GM19239 (cell line): Measurements from ENCODE around the gene CCDC30.

Source experiments
- DNase-seq: peaks from one replicate; pipeline ENCODE4 v3.0.0; 2011; ENCODE audit warnings: low spot score; ENCODE audit not compliant: insufficient read length
- FAIRE-seq: peaks from 2 replicates; lab custom pipeline; 2011; peaks lifted over from hg19 to GRCh38; lab: Jason Lieb, UNC

The CCDC30 gene

DNA sequence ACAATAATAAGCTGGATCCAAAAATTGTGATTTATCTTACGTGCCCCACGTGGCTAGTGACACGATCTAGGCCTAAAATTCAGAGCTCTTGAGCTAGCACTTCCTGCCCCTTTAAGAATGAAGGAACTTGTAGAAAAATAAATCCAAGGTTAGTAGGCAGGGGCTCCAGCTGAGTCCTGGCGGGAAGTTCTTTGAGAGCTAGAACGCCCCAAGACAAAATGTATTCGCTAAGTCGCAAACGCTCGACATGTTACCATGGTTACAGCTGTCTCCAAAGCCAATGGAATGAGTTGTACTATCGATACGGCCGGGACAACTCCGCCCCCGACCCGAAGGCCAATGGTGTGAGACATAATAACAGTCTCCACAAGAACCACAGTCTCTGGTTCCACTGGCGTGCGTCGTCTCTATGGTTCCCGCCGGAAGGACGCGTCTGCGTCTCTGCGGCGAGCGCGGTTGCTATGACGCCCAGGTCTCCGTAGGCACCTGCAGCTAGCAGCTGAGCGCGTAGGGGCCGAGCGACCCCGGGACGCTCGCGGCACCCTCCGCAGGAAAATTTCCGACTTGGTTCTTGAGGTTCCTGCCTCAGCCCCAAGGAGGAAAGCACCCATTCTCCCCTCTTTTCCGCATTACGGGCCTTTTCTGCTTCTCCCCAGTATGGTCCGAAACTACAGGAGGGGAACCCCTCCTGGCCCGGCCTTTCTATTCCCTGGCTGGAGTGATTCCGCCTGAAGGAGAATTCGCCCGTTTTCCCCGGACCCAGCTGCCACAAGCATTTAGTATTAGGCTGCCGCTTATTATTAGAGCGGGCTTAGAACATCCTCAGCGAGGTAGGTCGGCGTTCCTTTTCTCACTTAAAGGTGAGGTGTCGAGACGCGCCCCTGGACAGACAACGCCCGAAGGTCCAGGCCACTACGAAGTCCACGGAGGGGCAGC is at the start of gene CCDC30:
CCDC30 (plus strand) TSS at position 459 of the 936 bp plus-strand sequence. CDS start 17,266 bp downstream, outside the sequence.
- FAIRE-seq (peak; percentile 100), DNase-seq (peak; percentile 77)

- FAIRE-seq: no peak
- no peak for DNase-seq
Measured at GRCh38 chr1:42414551-42415496, 48.3 kb upstream of the CCDC30 start.

DNA sequence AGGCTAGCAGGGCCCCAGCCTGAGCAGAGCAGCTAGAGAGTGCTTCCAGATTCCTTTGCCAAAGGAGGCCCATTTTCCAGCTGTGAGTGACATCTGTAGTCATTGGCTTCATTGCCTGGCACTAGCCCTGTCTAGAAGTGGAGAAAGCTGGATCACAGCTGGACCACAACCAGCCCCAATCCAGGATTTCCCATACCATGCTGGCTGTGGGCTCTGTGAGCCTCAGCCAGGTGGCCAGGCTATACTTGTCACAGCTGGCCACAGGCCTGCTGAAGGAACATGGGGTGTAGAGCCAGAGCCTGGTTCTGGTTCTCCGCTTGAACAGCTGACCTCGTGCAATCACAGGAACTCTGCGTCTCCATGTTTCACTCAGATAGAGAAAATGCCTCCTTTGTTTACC is 45.9 kb upstream of the CCDC30 start:
- DNase-seq (no peak), FAIRE-seq (no peak)

GRCh38 chr1:42418516-42418915 is 44.6 kb upstream of the CCDC30 start:
- DNase-seq (no peak), FAIRE-seq (no peak)

DNA sequence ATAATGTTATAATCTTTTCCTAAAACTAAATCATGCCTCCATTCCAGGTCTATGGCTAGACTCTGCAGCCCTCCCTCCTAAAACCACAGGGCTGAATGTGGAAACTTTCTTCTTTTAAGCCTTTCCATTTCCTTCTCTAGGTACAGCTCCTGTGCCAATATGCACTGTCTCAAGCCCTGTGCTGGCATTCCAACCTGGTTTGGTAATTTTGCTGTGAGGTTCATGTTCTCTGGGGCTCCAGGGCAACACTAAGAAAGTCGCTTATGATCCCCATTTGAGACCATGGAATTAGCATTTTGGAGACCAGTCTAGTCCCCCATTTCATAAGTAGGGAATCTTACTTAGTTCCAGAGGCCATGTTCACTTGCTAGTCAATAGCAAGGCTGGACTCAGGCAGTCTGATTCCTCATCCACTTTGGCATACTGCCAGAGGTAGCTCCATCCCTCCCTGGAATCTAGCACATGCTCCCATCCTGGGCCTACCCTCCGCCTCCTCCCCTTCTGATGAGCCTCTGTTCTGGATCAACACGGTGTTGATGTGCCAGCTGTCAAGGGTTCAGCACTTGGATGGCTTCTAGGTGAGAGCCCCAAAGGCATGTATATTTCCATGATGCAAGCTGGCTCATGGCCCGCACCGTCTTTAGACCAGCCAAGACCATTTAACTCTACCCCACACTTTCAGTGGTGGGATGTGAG is 43.8 kb upstream of the CCDC30 start:
- DNase-seq (no peak), FAIRE-seq (no peak)

DNA sequence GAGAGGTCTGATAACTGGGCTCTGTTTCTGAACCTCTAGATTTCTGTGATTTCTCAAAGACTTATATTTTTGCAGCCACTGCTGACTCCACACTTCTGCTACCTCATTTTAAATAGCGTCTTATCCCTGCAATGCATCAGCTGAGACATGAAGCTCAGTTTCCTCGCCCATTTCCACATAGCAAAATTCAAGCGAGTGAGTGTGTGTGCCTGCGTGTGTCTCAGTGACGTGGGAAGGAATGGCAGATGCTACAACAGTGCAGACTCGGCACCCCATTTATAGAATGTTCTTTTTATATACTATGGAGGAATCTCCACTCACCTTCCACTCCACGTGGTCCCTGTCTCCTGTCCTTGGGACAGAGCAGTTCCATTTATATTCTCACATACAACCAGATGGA is 43.0 kb upstream of the CCDC30 start:
- FAIRE-seq (no peak), DNase-seq (no peak)

DNA sequence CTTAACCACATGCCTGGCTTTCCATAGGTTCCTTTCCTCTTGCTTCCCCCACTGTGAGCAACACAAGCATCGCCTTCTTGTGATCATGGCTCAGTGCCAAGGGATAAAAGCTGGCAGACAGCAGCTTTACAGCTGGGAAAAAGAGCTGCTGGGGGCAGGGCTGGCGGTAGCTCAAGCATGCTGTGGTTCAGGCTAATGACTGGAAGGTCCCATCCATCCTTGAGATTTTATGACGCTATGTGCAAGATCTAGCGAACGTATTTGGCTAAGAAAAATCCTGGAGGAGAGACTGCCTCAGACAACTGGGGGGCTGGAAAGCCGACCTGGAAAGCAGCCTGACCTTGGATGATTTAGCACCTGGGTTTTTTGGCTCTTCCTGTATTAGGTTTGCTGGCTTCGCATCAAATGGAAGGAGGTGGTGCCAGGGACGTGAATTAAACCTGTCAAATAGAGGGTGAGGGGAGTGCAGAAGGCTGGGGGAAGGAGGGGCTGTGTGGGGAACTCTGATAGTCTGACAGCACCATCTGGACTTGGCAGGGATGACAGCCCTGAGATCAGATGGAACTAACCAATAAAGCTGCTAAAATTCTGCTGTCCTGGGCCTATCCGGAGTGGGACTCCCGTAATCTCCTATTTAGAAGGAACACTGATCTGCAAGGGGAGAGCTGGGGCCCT is 42.0 kb upstream of the CCDC30 start:
- FAIRE-seq (no peak), DNase-seq (no peak)

GRCh38 chr1:42422737-42423136 is 40.3 kb upstream of the CCDC30 start:
- no peak for DNase-seq
- no peak for FAIRE-seq

GRCh38 chr1:42423681-42424080 is 39.4 kb upstream of the CCDC30 start:
- no peak for FAIRE-seq
- DNase-seq: no peak

GRCh38 chr1:42424201-42424600 is 38.9 kb upstream of the CCDC30 start:
- DNase-seq (no peak), FAIRE-seq (no peak)

- FAIRE-seq: no peak
- no peak for DNase-seq
Measured at GRCh38 chr1:42427240-42427639, 35.8 kb upstream of the CCDC30 start.

DNA sequence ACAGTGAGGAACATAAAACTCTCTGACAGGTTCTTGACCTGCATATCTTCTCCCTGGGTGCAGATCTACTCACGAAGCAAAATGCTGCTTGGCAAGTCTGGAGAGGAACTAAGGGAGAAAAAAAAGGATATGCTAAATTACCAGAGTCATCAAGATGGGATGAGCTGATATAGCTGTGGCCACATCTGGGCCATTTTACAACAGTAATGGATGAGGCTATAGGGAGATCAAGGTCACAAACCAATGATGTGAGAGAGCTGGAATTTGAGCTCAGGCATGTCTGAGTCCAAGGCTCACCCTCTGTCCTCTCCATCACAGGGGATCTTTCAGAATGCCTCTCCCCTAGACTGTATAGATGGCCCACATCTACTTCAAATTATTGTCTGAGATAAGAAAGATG is 33.5 kb upstream of the CCDC30 start:
- DNase-seq: no peak
- FAIRE-seq: no peak

DNA sequence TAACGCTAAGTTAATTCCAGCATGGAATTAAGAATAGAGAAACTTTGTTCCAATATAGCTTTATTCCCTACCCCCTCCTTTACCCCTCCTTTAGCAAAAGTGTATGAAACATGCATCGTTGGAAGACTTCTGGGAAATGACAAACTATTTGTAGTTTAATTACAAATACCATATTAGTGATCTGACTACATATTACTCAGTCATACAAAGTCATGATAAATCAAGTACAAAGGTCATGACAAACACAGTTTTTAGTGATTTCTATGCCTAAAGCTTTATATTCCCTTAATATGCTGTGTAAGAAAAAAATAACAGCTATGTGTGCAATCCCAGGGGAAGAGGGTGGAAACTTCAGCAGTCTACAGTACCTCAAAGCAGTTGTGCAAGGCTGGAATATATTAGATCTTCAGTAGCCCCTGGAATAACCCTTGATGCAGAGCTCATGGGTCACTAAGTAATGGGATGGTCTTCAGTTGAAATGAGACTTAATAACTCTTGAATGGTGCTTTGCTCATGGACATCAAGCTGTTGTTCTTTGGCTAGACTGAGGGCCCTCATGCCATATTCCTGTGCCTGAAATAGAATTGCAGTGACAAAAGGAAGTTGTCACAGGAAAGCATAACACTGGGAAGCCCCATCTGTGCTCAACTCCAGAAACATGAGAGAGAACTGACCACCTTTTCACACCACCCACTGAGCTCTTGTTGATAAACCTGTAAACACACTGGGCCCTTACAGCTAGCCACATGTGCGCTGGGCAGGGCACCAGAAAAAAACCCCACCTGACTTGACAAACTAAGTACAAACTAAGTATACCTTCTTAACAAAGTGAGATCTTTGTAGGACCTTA is 32.6 kb upstream of the CCDC30 start:
- no peak for DNase-seq
- FAIRE-seq: peak; percentile 31

DNA sequence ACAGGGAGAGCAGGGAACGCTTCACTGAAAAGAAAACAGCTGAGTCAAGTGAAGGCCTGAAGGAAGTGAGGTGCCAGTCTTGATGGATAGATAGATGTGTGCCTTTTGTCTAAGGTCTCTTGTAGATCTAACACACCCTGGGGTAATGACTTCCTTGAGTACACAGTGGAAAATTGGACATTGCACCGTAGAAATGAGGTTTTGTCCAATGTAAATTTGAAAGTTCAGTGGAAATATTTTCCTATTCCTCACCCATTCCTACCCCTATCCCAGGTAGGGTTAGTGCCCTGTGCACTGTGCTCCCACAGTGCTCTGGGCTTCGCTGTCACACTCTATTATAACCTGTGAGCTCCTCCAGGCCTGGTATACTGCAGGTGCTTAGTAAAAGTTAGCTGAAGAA is 31.6 kb upstream of the CCDC30 start:
- FAIRE-seq (no peak), DNase-seq (no peak)

- FAIRE-seq: no peak
- no peak for DNase-seq
Measured at GRCh38 chr1:42432714-42433113, 30.4 kb upstream of the CCDC30 start.

DNA sequence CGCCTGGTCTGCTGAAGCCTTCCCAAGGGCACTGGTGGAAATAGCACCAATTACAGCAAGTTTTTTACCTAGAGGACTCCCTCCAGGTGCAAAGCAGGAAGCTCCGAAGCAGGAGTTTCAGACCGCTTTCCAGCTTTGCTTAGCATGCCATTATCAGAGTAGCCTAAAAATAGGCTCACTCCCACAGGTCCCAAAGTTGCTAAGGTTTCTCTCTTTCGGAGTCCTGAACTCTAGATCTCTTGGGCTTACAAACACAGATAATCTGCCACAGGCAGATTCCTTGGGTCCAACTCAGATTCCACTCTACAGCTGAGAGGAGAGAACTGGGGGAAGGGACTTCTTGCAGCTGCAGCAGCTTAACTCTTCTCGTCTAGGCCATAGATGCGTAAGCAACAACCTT is 29.7 kb upstream of the CCDC30 start:
- FAIRE-seq: no peak
- no peak for DNase-seq

DNA sequence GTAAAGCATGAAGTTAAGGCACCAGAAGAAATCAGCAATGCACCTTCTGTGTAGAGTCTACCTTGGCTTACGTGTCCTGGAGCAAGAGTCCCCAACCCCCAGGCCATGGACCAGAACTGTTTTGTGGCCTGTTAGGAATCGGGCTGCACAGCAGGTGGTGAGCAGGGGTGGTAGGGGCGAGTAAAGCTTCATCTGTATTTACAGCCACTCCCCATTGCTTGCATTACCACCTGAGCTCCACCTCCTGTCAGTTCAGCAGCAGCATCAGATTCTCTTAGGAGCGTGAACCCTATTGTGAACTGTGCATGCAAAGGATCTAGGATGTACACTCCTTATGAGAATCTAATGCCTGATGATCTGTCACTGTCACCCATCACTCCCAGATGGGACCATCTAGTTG is 28.7 kb upstream of the CCDC30 start:
- DNase-seq (no peak), FAIRE-seq (no peak)

- DNase-seq (no peak), FAIRE-seq (no peak)
Measured at GRCh38 chr1:42439940-42440339, 23.1 kb upstream of the CCDC30 start.

- no peak for FAIRE-seq
- no peak for DNase-seq
Measured at GRCh38 chr1:42442662-42443061, 20.4 kb upstream of the CCDC30 start.
